MM.1S (cell line): ENCODE results near the gene VWC2.

Experiments used
- CTCF ChIP-seq: fragments of 300-600 bp; sonication (generic); IDR thresholded peaks from 2 replicates; pipeline ENCODE4 v1.5.1; 2016; ENCODE audit warnings: antibody characterized with exemption, low read length, mixed read lengths
- EZH2 ChIP-seq: fragments of 300-600 bp; sonication (generic); optimal IDR thresholded peaks from 2 replicates; pipeline ENCODE3; 2017; ENCODE audit warnings: low read depth, mild to moderate bottlenecking, antibody characterized with exemption, low read length, mixed read lengths

GRCh38 chr7:49822856-49823255 is 49.4 kb downstream of the VWC2 start:
- TF ChIP-seq CTCF (no peak), EZH2 (no peak)
